NCI-H526 treated with DMSO at 0.1 percent for 48 hours (cell line): ENCODE measurements around the gene ORMDL3.
"Not testable (repeated sequence)": the region's sequence is repeated elsewhere in the genome, so short reads cannot be mapped to it uniquely, and the experiment has no call there.

Experiments
- DNase-seq: peaks from one replicate; lab custom pipeline; 2025; lab: John Stamatoyannopoulos, UW

Gene ORMDL3

DNA sequence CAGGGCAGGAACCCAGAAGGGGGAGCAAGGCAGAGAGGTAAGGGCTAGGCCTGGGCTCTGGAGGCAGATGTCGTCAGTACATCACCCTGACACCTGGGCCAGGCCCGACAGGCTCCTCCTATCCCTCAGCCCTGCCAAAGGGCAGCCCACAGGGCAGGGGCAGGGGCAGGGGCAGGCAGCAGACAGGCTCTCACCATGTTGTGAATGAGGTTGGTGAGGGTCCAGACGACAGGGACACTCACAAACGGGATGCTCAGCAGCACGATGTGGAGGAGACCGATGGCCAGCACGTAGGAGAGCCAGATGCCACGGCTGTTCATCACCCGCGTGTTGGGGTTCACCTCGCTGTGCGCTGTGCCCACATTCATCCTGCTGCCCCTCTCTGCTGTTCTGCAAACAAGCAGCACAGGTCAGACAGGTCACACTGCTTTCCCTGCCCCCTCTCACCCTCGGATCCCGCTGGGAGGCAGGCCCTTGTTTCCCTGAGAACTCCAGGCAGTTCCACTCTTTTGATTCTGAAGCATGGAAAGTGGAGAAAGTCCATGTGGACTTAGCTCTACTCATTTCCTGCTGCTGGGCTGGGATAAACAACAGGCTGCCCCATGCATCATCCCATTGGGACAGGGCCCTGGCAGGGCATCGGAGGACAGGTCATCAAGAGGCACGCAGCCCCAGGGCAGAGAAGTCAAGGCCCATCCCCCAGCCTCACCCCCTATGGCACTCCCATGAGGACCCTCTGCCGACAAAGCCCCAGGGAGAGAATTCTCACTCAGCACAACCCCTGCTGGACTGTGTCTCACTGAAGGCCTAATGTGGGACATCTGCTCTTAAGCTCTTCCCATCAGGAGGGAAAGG, 3.3 kb downstream of the ORMDL3 start:
- no peak for DNase-seq

DNA sequence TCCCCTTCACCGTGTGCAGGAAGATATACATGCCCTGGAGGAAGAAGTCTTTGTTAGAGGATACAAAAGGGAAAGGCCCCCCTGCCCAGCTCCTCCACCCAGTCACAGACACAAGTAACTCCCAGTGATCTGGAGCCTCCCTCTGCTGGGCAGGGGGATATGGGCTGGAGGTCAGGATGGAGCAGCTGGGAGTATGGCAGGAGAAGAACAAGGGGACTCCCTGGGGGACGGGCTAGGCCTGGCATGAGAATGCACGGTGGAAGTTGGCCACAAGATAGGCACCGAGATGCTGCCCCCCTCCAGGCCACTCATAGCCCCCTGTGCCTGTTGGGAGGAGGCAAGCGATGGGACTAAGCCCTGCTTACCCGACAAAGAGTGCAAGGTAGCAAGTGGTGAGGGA, 4.2 kb downstream of the ORMDL3 start:
- no peak for DNase-seq

DNA sequence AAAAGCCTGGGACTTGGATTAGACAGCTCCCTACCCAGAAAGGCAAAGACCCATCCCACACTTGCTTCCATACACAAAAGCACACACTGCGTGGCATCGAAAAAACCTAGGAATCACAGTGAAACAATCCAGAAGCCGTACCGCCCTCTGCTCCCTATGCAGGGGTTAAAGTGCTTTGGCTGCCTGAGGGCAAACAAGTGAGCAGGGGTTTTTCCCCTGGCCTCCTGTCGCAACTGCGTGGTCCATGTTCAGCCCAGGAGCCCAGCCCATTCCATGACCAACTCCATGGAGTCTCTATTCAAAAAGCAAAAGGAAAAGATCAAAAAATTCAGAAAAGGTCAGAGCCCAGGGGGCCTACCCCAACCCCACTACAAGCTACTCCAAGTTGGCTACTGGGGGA, 5.4 kb downstream of the ORMDL3 start:
- DNase-seq, result no peak

- DNase-seq, result no peak
Measured at GRCh38 chr17:39921323-39921722, 6.1 kb downstream of the ORMDL3 start.

DNA sequence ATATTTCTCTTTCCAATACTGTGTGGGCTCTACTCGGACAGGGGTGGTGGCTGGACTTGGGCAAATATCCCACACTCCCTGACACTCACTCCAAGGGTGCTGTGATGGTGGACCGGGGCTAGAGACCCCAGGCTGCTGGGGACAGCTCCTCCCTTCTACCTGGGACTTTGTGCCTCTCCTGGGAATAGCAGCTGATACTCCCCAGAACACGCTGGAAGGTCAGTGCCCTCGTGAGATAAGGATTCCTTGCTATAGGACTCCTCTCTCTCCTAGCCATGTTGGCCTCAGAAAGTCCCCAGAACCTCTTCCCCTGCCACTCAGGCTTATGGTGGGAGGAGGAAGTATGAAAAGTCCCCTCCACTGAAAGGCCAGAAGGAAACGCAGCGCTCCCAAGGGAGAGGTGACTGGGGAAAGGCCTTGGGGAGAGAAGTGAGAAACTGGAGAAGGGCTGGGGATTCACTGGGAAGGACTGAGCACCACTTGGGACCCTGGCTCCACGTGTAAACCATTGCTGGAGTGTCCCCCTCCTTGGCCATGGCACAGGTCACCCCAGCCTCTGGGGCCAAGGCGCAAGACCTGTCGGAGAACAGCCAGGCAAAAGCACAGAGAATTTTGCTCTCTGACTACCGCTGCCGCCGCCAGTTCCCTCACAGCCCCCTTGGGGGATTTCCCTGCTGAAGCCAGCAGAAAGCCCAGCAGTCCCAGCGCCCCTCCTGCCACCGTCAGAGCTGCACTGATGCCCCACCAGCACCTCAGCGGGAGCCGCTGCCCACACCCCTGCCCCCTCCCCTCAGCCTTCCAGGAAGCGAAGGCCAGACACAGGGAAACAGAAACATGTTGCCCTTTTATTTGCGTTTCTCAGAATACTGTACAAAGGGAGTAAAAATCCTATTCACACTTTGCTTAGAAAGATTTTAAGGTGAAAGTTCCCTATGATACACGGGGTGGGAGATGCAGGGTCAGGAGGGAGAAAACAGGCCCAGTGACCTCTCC, 6.9 kb downstream of the ORMDL3 start:
- no peak for DNase-seq

DNA sequence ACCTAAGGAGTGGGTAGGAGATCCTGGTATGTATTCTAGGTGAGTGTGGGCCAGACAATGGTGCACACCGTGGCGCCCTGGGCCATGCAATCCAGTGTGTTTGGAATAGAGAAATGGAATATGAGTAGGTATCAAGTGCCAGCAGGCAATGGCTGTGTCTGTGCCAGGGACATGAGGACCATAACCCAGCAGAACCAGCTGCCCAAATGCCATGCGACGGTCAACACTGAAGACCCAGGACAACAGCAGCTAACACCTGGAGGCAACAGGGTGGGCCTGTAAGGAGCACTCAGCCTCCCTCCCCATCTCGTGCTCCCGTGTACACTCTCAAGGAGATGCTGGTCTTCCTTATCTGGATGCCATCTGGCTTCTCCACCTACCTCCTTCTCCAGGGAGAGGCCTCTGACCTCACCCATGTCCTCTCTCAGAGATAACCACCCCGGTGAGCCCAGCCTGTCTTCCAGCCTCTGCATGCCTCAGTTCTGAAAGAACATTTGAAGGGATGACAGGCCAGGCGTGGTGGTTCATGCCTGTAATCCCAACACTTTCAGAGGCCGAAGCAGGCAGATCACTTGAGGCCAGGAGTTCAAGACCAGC, 8.2 kb downstream of the ORMDL3 start:
- no peak for DNase-seq

GRCh38 chr17:39916918-39917317, 10.5 kb downstream of the ORMDL3 start:
- no peak for DNase-seq

DNA sequence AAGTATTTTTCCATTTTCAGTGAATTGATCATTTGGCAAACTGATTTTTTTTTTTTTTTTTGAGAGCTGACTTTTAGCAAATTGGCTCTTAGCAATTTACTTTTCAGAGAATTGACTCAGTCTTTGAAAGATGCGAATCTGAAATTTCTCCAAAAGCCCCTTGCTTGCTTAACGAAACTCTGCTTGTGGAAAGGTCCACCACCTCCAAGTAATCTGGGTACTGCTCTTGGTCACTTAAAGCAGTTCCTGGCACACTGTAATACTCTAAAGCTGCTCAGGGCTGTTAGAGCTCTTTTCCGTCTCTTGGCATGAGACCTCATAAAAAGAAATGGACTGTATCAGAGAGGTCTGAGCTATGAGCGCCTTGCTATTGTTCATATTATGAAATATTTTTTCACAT, 11.8 kb downstream of the ORMDL3 start:
- no peak for DNase-seq

DNA sequence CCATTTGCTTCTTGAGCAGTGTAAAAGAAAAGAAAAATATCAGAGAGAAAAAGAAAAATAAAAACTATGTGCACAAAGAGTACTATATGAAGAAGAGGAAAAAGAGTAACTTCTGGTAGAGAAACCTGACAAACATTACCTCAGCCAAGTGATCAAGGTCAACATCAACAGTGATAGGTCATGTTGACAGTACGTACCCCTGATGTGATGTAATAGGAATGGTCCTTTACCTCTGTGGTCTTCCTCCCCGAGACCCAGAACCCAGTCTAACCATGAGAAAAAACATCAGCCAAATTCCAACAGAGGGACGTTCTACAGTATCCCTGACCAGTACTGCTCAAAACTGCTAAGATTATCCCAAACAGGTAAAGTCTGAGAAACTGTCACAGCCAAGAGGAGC, 13.4 kb downstream of the ORMDL3 start:
- no peak for DNase-seq

DNA sequence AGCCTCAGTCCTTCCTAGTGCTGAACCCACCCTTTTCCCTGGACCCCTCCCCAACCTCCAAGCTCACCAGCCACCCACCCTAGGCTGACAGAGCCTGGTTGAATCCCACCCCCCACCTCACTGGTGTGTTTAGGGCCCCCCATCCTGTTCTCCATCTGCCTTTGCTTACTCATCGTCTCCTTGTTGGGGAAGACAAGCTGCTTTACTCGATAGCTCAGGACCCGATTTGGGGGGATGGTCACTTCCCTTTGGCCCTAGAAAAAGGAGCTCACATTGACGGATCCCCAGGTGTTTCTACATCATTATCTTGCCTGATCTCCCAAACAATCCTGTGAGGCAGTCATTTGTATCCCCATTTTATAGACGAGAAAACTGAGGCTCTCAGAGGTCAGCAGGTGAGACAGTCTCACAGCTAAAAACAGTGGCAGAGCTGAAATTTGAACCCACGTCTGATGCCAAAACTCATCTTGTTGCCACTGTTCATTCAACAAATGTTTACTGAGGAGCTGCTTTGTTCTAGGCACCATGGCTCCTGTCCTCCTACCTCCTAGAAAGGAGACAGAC, 18.5 kb downstream of the ORMDL3 start:
- DNase-seq, result no peak

DNA sequence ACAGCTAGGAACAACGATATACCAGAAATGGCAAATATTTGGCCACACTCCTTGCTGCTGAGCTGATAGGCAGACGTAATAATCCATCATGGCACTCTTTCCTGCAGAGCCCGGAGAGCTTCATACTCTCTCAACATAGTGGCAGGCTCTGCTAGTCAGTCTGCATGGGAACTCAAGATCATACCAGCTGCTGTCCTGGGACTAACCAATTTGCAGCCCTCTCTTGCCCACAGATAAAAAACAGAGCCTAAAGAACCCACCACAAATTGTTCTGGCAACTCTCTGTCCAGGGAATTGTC, 22.5 kb downstream of the ORMDL3 start:
- DNase-seq, result no peak

DNA sequence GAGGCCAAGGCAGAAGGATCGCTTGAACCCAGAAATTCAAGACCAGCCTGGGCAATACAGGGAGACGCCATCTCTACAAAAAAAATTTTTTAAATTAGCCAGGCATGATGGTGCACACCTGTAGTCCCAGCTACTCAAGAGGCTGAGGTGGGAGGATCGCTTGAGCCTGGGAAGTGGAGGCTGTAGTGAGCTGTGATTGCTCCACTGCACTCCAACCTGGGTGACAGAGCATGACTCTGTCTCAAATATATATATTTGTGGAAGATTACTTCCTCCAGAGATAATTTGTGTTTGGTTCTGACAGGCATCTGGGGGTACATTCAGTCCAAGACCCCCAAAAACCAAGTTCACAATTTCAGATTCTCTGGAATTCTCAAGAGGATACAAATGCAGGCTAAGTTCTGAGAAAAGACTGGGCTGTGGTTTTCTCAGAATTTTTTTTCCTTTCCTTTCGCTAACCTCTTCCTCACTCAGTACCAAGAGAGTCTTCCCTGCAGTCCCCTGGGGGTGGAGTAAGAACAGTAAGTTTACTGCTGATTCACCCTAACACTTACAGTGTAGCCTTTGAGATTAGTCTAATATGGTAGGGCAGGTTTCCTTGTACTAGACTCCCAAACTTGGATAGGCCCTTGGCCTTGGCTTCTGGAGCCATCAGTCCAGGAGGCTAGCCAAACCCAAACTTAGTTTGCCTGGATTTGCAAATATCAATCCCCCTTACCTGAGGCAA, 24.1 kb downstream of the ORMDL3 start:
- DNase-seq, result no peak

- DNase-seq, result not testable (repeated sequence)
Measured at GRCh38 chr17:39902027-39902426, 25.4 kb downstream of the ORMDL3 start.

DNA sequence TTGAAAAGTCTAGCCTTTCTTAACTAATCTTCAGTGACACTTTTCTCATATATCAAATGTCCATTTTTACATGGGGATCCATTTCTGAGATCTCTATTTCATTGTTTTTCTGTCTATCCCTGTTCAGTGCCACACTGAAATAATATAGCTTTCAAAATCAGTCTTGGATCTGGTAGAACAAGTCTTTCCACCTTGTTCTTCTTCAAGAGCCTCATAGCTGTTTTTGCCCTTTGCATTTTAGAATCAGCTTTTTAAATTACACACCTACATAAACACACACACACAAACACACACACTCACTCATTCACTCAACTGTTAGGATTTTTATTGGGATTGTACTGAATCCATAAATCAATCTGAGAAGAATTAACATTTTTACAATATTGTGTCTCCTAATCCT, 28.2 kb downstream of the ORMDL3 start:
- no peak for DNase-seq

- DNase-seq, result no peak
Measured at GRCh38 chr17:39898088-39898487, 29.3 kb downstream of the ORMDL3 start.

DNA sequence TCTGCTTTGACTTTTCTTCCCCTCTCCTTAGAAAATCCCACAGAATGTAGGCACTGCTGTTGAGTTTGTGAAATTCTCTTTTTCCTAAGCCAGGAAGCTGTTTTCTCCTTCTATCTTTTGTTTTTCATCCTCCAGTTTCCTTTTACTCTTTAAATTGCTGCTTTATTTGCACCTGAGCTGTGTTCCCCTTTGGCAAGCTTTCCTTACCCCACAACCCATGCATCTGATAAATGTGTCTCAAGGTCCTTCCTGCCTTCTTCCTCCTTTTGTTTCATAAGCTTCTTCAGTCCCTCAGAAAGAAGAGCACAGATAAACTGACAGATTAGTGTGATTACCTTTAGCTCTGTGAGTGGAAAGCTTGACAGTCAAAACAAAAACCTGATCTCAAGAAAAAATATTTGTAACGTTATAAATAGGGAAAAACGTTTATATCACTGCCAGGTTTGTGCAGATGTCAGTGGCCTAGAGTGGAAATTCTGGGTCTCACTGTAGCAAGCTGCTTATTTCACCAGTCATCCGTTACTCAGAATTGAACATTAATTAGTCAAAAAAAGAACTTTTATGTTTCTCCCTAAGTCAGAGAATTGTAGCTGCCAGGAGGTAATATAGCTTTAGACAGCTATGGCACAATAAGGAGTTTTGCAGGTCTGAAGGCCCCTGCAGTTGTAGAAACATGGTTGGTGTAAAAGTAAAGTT, 32.6 kb downstream of the ORMDL3 start:
- DNase-seq, result no peak

GRCh38 chr17:39889200-39889599, 38.2 kb downstream of the ORMDL3 start:
- no peak for DNase-seq

DNA sequence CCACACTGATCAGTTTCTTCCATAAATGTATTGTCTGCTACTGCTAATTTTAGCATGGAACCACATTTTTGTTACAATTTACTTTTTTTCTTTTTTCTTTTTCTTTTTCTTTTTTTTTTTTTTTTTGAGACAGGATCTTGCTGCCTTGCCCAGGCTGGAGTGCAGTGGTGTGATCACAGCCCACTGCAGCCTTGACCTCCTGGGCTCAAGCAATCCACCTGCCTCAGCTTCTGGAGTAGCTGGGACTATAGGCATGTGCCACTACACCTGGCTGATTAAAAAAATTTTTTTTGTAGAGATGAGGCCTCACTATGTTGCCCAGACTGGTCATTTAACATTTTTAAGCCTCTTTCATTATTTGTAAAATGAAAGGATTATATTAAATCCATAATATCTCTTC, 40.3 kb downstream of the ORMDL3 start:
- no peak for DNase-seq

GRCh38 chr17:39886102-39886501, 41.3 kb downstream of the ORMDL3 start:
- not testable (repeated sequence) for DNase-seq

GRCh38 chr17:39872751-39873150, 54.6 kb downstream of the ORMDL3 start:
- DNase-seq, result peak; percentile 34

- no peak for DNase-seq
Measured at GRCh38 chr17:39871801-39872200, 55.6 kb downstream of the ORMDL3 start.
